Measurements from ENCODE around the gene NHLRC3.
A peak's percentile ranks its signal among the peaks of the same experiment; 100 is the strongest.
"Not testable (repeated sequence)": the region's sequence is repeated elsewhere in the genome, so short reads cannot be mapped to it uniquely, and the experiment has no call there.

The NHLRC3 gene

GRCh38 chr13:39037880-39038568 lies at the start of gene NHLRC3, which contains the start of gene PROSER1:
TSS of gene NHLRC3 (plus strand) at chr13:39038456. CDS start at chr13:39038640, 184 bp downstream.
TSS of gene PROSER1 (minus strand) at chr13:39038089. CDS start at chr13:39037242, 847 bp downstream.
- DNase-seq (ENCODE audit: low read depth) = peak; percentile 94

- DNase-seq (ENCODE audit: low read depth) = no peak
Measured at GRCh38 chr13:38990693-38991092, 47.6 kb upstream of the NHLRC3 start, which contains the start of gene STOML3. TSS of gene STOML3 (minus strand) at chr13:38990831. CDS start at chr13:38990721, 110 bp downstream.

GRCh38 chr13:38993381-38993780 lies 44.9 kb upstream of the NHLRC3 start:
- DNase-seq (ENCODE audit: low read depth) = no peak

- no peak for DNase-seq (ENCODE audit: low read depth)
Measured at GRCh38 chr13:38998739-38999138, 39.5 kb upstream of the NHLRC3 start.

GRCh38 chr13:39006371-39007111 lies 31.7 kb upstream of the NHLRC3 start:
- not testable (repeated sequence) for DNase-seq (ENCODE audit: low read depth)

GRCh38 chr13:39012608-39013007 lies 25.6 kb upstream of the NHLRC3 start:
- no peak for DNase-seq (ENCODE audit: low read depth)

- DNase-seq (ENCODE audit: low read depth) = no peak
Measured at GRCh38 chr13:39013462-39013861, 24.8 kb upstream of the NHLRC3 start.

GRCh38 chr13:39016087-39016486 lies 22.2 kb upstream of the NHLRC3 start:
- no peak for DNase-seq (ENCODE audit: low read depth)

- peak; percentile 1 for DNase-seq (ENCODE audit: low read depth)
Measured at GRCh38 chr13:39016787-39017186, 21.5 kb upstream of the NHLRC3 start.

- no peak for DNase-seq (ENCODE audit: low read depth)
Measured at GRCh38 chr13:39020853-39021462, 17.3 kb upstream of the NHLRC3 start.

GRCh38 chr13:39023316-39023715 lies 14.9 kb upstream of the NHLRC3 start:
- DNase-seq (ENCODE audit: low read depth) = no peak

- DNase-seq (ENCODE audit: low read depth) = no peak
Measured at GRCh38 chr13:39023761-39024160, 14.5 kb upstream of the NHLRC3 start.

- DNase-seq (ENCODE audit: low read depth) = no peak
Measured at GRCh38 chr13:39025433-39025839, 12.8 kb upstream of the NHLRC3 start.

GRCh38 chr13:39032150-39032549 lies 6.1 kb upstream of the NHLRC3 start:
- no peak for DNase-seq (ENCODE audit: low read depth)

GRCh38 chr13:39034085-39034484 lies 4.2 kb upstream of the NHLRC3 start:
- DNase-seq (ENCODE audit: low read depth) = no peak

GRCh38 chr13:39035204-39035603 lies 3.1 kb upstream of the NHLRC3 start:
- no peak for DNase-seq (ENCODE audit: low read depth)

- DNase-seq (ENCODE audit: low read depth) = no peak
Measured at GRCh38 chr13:39035799-39036198, 2.5 kb upstream of the NHLRC3 start.

GRCh38 chr13:39036212-39036611 lies 2.0 kb upstream of the NHLRC3 start:
- DNase-seq (ENCODE audit: low read depth) = peak; percentile 10

GRCh38 chr13:39037410-39037879 lies 811 bp upstream of the NHLRC3 start:
- DNase-seq (ENCODE audit: low read depth) = no peak

GRCh38 chr13:39038569-39039030 lies 344 bp downstream of the NHLRC3 start:
- no peak for DNase-seq (ENCODE audit: low read depth)

- DNase-seq (ENCODE audit: low read depth) = no peak
Measured at GRCh38 chr13:39039041-39039440, 785 bp downstream of the NHLRC3 start.

- DNase-seq (ENCODE audit: low read depth) = no peak
Measured at GRCh38 chr13:39040206-39040605, 1.9 kb downstream of the NHLRC3 start.

- no peak for DNase-seq (ENCODE audit: low read depth)
Measured at GRCh38 chr13:39044536-39044935, 6.3 kb downstream of the NHLRC3 start.

All from fibroblast of the conjunctiva (primary cell).